Ramos (cell line): ENCODE measurements around the gene BRAF.
"Not testable (repeated sequence)": the region's sequence is repeated elsewhere in the genome, so short reads cannot be mapped to it uniquely, and the experiment has no call there.

Experiments used
- in situ Hi-C: fragments of 300-500 bp; cut with MboI; formaldehyde crosslinking; loops from one replicate; pipeline ENCODE4 v1.14.3; 2022; ENCODE audit warnings: low sequenced_read_pairs; ENCODE audit not compliant: unreplicated experiment

BRAF gene

GRCh38 chr7:140922741-140923345 is 1.9 kb downstream of the BRAF start:
- in situ Hi-C loops, result no loop called here

- in situ Hi-C loops, result no loop called here
These were observed 4.0 kb downstream of the BRAF start for GRCh38 chr7:140920745-140921144.

- in situ Hi-C loops, result no loop called here
These were observed 6.5 kb downstream of the BRAF start for GRCh38 chr7:140918236-140918635.

- in situ Hi-C loops, result no loop called here
These were observed 7.5 kb downstream of the BRAF start for GRCh38 chr7:140917258-140917657.

DNA sequence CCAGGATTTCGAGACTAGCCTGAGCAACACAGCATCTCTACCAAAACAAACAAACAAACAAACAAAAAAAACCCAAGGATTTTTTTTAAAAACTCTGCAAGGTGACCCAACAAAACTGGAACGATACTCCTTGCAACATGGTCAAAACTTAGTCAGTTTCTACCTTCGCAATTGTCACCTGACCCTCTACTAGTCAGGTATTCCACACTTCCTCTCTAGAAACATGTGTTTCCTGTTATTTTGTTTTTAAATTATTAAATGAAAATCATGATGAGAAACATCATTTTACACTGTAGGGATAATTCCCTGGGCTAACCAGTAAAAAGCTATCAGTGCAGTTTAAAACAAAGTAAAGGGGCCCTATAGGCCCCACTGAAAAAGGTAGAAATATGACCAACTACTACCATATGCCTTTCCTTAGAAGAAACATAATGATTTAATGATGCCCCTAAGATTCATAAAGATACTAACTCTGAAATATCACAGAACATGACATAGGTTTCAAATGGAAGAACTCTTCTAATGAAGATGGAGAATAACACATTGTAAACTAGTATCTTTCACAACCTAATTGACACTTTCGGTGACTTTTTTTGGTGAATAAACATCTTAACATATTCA is 8.7 kb downstream of the BRAF start:
- in situ Hi-C loops, result no loop called here

GRCh38 chr7:140914083-140914482 is 10.6 kb downstream of the BRAF start:
- in situ Hi-C loops, result no loop called here

DNA sequence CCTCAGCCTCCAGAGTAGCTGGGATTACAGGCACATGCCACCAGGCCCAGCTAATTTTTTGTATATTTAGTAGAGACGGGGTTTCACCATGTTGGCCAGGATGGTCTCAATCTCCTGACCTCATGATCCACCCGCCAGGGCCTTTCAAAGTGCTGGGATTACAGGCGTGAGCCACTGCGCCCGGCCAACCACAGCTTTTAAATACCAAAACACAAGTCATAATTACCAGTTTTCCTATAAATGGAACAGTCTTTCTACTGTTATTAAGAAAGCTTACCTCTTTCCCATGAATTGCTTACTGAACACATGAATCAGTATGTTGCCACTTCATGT is 11.2 kb downstream of the BRAF start:
- in situ Hi-C loops, result not testable (repeated sequence)

DNA sequence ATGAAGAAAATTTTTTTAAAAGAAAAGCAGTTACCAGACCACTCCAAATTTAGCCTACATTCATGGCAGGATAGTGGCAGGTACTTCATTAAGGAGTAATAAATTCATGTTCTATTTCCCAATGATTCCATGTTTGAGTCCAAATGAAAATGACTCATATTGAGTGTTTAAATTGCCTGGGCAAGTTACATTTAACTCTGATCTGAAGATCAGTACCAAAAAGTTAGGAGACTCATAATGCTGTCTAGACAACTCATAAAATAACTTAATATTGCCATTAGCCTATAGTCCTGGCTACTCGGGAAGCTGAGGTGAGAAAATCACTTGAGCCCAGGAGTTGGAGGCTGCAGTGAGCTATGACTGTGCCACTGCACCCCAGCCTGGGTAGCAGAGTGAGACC is 13.0 kb downstream of the BRAF start:
- in situ Hi-C loops, result no loop called here

DNA sequence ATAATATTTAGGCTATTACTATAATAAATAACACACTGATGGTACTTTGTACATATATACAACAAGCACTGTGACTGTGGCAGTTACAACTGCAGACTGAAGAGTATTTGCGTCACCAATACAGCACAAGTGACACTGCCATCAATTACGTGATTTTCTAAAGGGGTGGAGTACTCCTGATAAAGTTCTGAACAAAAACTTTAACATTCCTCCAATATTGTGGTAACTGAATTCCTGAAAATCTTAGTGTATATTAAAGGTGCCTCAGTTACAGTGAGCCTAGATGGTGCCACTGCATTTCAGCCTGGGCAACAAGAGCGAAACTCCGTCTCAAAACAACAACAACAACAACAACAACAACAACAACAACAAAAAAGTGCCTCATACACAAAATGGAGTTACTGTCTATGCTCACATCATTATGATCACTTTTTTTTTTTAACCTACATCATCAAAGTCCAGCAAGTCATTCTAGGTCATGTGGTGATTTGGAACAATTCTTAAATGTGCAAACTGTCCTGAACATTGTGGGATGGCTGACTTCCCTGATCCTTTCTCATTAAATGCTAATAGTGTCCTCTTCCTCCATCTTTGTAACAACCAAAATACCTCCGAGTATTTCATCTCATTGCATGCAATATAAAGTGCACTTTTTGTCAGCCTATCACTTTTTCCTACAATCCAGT is 15.1 kb downstream of the BRAF start:
- in situ Hi-C loops, result no loop called here

GRCh38 chr7:140908361-140908760 is 16.4 kb downstream of the BRAF start:
- in situ Hi-C loops, result no loop called here

GRCh38 chr7:140903741-140904480 is 20.8 kb downstream of the BRAF start:
- in situ Hi-C loops, result no loop called here

DNA sequence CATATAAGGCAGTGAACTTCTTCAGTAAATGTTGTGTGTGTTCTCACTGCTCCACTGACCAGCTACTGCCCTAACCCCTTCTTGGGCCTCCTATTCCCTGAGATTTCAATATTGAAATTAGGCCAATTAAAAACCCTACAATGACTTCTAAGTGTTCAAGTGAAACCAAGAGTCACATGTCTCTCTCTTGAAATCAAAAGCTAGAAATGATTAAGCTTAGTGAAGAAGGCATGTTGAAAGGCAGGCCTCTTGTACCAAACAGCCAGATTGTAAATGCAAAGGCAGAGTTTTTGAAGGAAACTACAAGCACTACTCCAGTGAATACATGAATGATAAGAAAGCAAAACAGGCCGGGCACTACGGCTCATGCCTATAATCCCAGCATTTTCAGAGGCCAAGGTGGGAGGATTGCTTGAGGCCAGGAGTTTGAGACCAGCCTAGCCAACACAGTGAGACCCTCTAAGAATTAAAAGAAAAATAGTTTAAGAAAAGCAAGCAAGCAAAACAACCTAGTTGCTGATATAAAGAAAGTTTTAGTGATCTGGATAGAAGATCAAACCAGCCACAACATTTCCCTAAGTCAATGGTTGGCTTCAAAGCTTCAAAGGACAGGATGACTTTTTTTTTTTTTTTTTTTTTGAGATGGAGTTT is 22.3 kb downstream of the BRAF start:
- in situ Hi-C loops, result no loop called here

- in situ Hi-C loops, result no loop called here
These were observed 22.8 kb downstream of the BRAF start for GRCh38 chr7:140901941-140902302.

- in situ Hi-C loops, result no loop called here
These were observed 24.8 kb downstream of the BRAF start for GRCh38 chr7:140899883-140900282.

DNA sequence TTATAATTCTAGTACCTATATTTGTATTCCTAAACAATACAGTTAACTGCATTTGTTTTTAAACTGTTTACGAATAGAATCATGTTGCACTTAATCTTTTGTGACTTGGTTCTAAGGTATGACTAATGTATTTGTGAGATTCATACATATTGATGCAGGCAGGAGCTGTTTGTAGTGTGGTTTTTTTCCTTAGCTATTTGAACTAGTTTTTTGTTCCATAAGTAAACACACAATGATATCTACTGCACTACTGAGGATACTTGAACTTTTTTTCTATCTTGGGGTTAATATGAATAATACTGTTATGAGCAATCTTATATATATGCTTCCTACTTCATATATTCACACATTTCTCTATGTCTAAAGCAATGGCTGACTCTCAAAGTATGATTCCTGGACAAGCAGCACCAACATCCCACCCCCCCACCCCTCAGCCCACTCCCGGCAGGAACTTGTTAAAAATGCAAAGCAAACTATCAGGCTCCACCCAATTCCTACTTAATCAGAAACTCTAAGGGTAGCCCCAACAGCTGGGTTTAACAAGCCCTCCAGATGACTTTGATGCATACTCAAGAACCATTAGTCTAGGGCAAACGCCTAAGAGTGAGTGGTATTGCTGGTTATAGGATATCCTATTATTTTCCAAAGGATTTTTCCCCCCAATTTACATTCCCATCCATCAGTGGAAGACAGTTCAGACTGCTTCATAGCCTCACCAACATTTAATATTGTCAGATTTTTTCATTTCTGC is 25.8 kb downstream of the BRAF start:
- in situ Hi-C loops, result no loop called here

- in situ Hi-C loops, result no loop called here
These were observed 27.7 kb downstream of the BRAF start for GRCh38 chr7:140896996-140897395.

DNA sequence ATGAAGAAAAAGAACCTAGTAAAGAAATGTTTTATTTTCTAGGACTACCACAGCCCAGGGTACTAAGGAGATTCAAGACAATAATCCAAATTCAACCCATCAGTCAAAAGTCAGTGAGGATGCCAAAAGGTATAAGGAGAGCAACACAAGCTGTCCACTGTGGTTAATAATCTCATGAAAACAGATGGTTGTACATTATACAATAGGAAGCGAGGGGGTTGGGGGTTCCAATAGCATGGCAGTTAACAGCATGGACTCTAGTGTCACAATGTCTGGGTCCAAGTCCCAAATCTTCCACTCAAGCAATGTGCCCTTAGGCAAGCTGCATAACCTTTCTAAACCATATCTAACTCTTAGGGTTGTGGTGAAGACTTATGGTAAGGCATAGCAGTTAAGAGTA is 35.1 kb downstream of the BRAF start:
- in situ Hi-C loops, result no loop called here

GRCh38 chr7:140889150-140889549 is 35.6 kb downstream of the BRAF start:
- in situ Hi-C loops, result no loop called here

DNA sequence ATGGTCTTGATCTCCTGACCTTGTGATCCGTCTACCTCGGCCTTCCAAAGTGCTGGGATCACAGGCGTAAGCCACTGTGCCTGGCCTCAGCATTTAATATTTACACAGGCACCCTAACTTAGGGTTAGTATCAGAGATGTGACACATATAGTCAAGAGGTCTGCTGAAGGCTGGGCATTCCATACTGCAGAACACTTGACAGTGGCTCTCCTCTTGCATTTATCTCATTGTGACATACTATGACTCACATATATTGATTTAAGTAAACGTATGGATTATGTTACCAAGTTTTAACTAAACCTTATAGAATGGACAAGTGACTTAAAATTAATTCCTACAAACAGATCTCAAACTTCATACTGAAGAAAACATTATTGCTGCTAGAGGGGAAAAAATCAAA is 36.6 kb downstream of the BRAF start:
- in situ Hi-C loops, result no loop called here

- in situ Hi-C loops, result no loop called here
These were observed 38.9 kb downstream of the BRAF start for GRCh38 chr7:140885735-140886334.
